NT2/D1 (cell line): Measurements from ENCODE around the gene RIMS1.

Experiments
- SUZ12 ChIP-seq: IDR thresholded peaks from 2 replicates; pipeline ENCODE4 v1.6.1; 2011; ENCODE audit not compliant: insufficient read length, insufficient read depth; ENCODE audit errors: extremely low read depth
- YY1 ChIP-seq: IDR thresholded peaks from 2 replicates; pipeline ENCODE4 v1.6.1; 2011; ENCODE audit not compliant: insufficient read length, insufficient read depth
- ZNF274 ChIP-seq: IDR thresholded peaks from 2 replicates; pipeline ENCODE4 v1.6.1; 2011; ENCODE audit warnings: mild to moderate bottlenecking, low read depth, low read length

- TF ChIP-seq YY1 (no peak), ZNF274 (no peak), SUZ12 (no peak)
These were observed 490.4 kb downstream of the RIMS1 start for GRCh38 chr6:72376736-72377135.
